Epithelial cell of esophagus (primary cell): ENCODE data around the gene KIF6.

Experiments
- DNase-seq: peaks from one replicate; pipeline ENCODE4 v3.0.0; 2010; ENCODE audit warnings: low read depth
- H3K4me3 ChIP-seq: 2 replicates; pipeline ENCODE4 v1.5.1; 2011; ENCODE audit warnings: mild to moderate bottlenecking, low read length, control low read depth
- CTCF ChIP-seq: IDR thresholded peaks from 2 replicates; pipeline ENCODE4 v1.5.1; 2011; ENCODE audit warnings: low read depth, mild to moderate bottlenecking, low read length, control low read depth, inconsistent platforms; ENCODE audit not compliant: insufficient read depth; ENCODE audit errors: missing control alignments

The KIF6 gene

GRCh38 chr6:39696986-39697788 is 28.0 kb downstream of the KIF6 start:
- H3K4me3 ChIP-seq: no peak overlapping the region
- no peak for DNase-seq
- TF ChIP-seq CTCF: no peak

GRCh38 chr6:39695447-39695846 is 29.8 kb downstream of the KIF6 start:
- no peak for DNase-seq
- TF ChIP-seq CTCF: no peak
- no peak overlapping the region for H3K4me3 ChIP-seq

GRCh38 chr6:39693206-39693605 is 32.0 kb downstream of the KIF6 start:
- DNase-seq: no peak
- H3K4me3 ChIP-seq: no peak overlapping the region
- no peak for TF ChIP-seq CTCF

- no peak overlapping the region for H3K4me3 ChIP-seq
- DNase-seq: peak; percentile 47
- no peak for TF ChIP-seq CTCF
Measured at GRCh38 chr6:39688494-39688893, 36.7 kb downstream of the KIF6 start.

GRCh38 chr6:39686976-39687375 is 38.2 kb downstream of the KIF6 start:
- no peak for TF ChIP-seq CTCF
- DNase-seq: no peak
- H3K4me3 ChIP-seq: no peak overlapping the region

GRCh38 chr6:39685938-39686337 is 39.3 kb downstream of the KIF6 start:
- no peak for DNase-seq
- no peak for TF ChIP-seq CTCF
- H3K4me3 ChIP-seq: no peak overlapping the region

- H3K4me3 ChIP-seq: no peak overlapping the region
- no peak for DNase-seq
- no peak for TF ChIP-seq CTCF
Measured at GRCh38 chr6:39685489-39685826, 39.8 kb downstream of the KIF6 start.
